Cardiac fibroblast (primary cell): ENCODE data around the gene STAG1.
A peak's percentile ranks its signal among the peaks of the same experiment; 100 is the strongest.
"Not testable (repeated sequence)": the region's sequence is repeated elsewhere in the genome, so short reads cannot be mapped to it uniquely, and the experiment has no call there.

Experiments
- DNase-seq, 2 donors: peaks; one replicate each; pipeline versions ENCODE4 v3.0.0 to v3.0.0-alpha.2; 2010; ENCODE audit warnings: low read depth in 2 of 2
- H3K4me3 ChIP-seq, 2 donors: replicated peaks in 1 of 2; 1 replicate in 1 of 2; 2 replicates in 1 of 2; pipeline ENCODE4 v1.5.1; 2011; ENCODE audit warnings: low read depth in 2 of 2, low read length in 2 of 2, mild to moderate bottlenecking in 2 of 2, moderate library complexity in 1 of 2
- TF ChIP-seq, protein P1 (sequence below): IDR thresholded peaks from one replicate; pipeline ENCODE4 v1.5.1; 2011; ENCODE audit warnings: low read depth, mild to moderate bottlenecking, low read length, inconsistent platforms

Gene STAG1

DNA sequence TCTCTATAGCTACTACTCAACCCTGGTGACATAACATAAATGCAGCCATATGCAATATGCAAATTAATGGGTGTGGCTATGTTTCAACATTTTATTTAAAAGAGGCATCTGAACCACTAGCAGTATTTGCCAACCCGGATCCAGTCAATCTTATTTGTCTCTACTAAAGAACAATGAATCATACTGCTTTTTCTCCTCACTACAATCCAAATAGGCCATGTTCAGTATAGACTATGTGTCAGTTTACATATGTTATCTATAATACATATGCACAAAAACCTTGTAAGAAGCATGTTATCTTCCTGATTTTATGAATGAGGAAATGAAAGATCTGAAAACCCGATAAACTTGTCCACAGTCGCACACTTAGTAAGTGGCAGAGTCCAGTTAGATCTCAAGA, 125.7 kb downstream of the STAG1 start:
- TF ChIP-seq, protein P1, sequence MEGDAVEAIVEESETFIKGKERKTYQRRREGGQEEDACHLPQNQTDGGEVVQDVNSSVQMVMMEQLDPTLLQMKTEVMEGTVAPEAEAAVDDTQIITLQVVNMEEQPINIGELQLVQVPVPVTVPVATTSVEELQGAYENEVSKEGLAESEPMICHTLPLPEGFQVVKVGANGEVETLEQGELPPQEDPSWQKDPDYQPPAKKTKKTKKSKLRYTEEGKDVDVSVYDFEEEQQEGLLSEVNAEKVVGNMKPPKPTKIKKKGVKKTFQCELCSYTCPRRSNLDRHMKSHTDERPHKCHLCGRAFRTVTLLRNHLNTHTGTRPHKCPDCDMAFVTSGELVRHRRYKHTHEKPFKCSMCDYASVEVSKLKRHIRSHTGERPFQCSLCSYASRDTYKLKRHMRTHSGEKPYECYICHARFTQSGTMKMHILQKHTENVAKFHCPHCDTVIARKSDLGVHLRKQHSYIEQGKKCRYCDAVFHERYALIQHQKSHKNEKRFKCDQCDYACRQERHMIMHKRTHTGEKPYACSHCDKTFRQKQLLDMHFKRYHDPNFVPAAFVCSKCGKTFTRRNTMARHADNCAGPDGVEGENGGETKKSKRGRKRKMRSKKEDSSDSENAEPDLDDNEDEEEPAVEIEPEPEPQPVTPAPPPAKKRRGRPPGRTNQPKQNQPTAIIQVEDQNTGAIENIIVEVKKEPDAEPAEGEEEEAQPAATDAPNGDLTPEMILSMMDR = no peak
- DNase-seq = peak in 1 of 2 donors; percentile 25
- no peak overlapping the region for H3K4me3 ChIP-seq

GRCh38 chr3:136624894-136625815, 127.0 kb downstream of the STAG1 start:
- TF ChIP-seq, protein P1 = no peak
- no peak for DNase-seq
- H3K4me3 ChIP-seq = no peak overlapping the region

- DNase-seq = no peak
- TF ChIP-seq, protein P1 = no peak
These were observed 127.8 kb downstream of the STAG1 start for GRCh38 chr3:136624371-136624770.

DNA sequence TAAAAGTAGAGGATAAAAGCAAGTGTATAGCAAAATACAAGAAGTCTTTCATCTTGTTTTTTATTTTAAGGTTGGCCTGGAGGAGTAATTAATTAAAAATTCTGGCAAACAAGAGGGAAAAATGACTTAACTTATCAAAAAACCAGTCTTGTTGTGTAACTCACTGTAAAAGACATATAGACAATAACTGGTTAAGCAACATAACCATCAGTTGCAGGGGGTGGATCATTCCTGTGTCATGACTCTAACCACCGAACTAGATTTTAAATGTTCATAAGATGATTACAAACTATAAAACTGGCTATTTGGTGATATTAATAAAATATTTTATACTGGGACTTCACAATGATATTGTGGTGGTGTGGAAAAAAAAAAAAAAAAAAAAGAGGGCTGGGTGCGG, 130.6 kb downstream of the STAG1 start:
- no peak overlapping the region for H3K4me3 ChIP-seq
- DNase-seq = peak; percentile 44 to 70
- TF ChIP-seq, protein P1 = no peak

More at GRCh38 chr3:136624371-136624770, 127.8 kb downstream of the STAG1 start:
- no peak overlapping the region for H3K4me3 ChIP-seq

DNA sequence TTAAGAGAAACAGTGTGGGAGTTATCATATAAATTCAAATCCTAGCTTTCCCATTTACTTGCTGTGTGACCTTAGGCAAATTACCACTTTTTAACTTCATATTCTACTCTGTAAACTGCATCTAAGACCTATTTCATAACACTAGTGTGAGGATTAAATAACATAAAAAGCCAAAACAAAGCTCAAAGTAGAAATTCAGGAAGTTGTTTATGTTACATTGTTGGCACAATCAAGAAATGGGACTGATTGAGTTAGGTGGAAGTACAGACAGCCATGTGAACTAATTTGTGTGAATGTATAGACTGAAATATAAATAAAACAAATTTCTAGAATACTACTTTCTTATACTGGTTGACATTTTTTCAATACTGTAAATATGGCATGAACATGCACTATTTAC, 131.7 kb downstream of the STAG1 start:
- TF ChIP-seq, protein P1 = no peak
- no peak for DNase-seq
- no peak overlapping the region for H3K4me3 ChIP-seq

DNA sequence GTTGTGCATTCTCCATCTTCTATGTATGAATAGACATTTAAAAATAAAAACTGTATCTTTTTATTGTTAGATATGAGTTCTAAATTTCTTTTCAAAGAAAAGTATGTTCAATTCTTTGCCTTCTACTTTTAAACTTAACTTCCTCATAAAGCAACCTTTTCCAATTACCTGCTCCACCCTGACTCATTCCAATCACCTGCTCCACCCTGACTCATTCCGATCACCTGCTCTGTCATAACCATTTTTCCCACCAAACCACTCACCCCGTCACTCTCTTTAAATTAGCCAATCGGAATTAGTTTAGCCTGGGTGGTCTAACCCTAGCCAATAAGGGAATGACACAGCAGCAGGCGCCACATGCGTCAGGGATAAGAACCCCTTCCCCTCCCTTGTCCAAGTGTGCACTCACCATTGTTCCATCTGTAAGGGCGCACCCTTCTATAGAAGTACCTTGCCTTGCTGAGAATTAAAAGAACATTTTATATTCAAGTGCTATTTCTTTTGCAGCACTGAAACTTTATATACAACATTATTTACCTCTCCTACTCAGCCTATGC, 134.1 kb downstream of the STAG1 start:
- not testable (repeated sequence) for H3K4me3 ChIP-seq, DNase-seq

DNA sequence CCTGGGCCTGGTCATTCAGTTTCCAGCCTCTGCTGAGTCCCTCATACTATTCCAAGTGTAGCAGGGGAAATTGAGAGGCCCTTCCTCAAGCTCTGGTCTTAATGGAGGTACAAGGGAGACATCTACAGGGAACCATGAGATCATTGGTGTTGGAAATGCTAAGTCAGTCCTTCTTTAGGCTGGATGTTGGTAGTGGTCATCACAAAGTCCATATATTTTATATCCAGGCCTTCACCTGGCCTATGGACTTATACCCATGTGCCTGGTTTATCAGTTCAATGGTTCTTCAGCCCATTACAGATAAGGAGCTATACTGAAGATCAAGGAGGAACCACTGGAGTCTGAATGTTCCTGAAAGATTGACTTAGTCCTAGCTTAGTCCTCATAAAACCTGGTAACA, 135.0 kb downstream of the STAG1 start:
- DNase-seq = no peak
- no peak overlapping the region for H3K4me3 ChIP-seq
- TF ChIP-seq, protein P1 = no peak
